ENCODE measurements around the gene LPAR5. TPM values are rescaled to one million over a fixed set of nuclear protein-coding genes. Genes with fewer than 3 reads are reported as not detected.
"Not testable (repeated sequence)": the region's sequence is repeated elsewhere in the genome, so short reads cannot be mapped to it uniquely, and the experiment has no call there.

Gene LPAR5
- total and polyA plus RNA-seq, 2 experiments from 2014 or later: 0.60 to 2.0 TPM

GRCh38 chr12:6592087-6592486, 43.7 kb downstream of the LPAR5 start:
- TF ChIP-seq, protein P1, sequence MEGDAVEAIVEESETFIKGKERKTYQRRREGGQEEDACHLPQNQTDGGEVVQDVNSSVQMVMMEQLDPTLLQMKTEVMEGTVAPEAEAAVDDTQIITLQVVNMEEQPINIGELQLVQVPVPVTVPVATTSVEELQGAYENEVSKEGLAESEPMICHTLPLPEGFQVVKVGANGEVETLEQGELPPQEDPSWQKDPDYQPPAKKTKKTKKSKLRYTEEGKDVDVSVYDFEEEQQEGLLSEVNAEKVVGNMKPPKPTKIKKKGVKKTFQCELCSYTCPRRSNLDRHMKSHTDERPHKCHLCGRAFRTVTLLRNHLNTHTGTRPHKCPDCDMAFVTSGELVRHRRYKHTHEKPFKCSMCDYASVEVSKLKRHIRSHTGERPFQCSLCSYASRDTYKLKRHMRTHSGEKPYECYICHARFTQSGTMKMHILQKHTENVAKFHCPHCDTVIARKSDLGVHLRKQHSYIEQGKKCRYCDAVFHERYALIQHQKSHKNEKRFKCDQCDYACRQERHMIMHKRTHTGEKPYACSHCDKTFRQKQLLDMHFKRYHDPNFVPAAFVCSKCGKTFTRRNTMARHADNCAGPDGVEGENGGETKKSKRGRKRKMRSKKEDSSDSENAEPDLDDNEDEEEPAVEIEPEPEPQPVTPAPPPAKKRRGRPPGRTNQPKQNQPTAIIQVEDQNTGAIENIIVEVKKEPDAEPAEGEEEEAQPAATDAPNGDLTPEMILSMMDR (IDR thresholded peaks at IDR 0.05; ENCODE audit: poor library complexity): no peak
- no peak for TF ChIP-seq EZH2 (IDR thresholded peaks at IDR 0.05; ENCODE audit: borderline replicate concordance)
- TF ChIP-seq EZH2phosphoT487 (IDR thresholded peaks at IDR 0.05; ENCODE audit: low read depth, severe bottlenecking, unreplicated experiment): no peak
- Histone ChIP-seq H3K9me2 (replicated peaks; ENCODE audit: insufficient read depth) (no peaks in the 10 kb centered on the region), H3K9me3 (ENCODE audit: low read depth) (no peaks in the 10 kb centered on the region), H3K4me2 (no peak overlapping the region), H2AFZ (no peak overlapping the region), H3K27me3 (no peaks in the 10 kb centered on the region), H3K4me1 (ENCODE audit: insufficient read depth) (no peaks in the 10 kb centered on the region), H3K4me3 (no peak overlapping the region), H3K27ac (no peak overlapping the region), H3K79me2 (peaks cover 19% of the 10 kb centered on the region), H3K36me3 (replicated peaks; ENCODE audit: insufficient read depth, low read depth) (no peaks in the 10 kb centered on the region), H4K20me1 (ENCODE audit: insufficient read depth, poor library complexity, severe bottlenecking) (peaks cover 5% of the 10 kb centered on the region)
- 94% methylated on average over 8 of the region's 8 CpGs for WGBS (ENCODE audit: low lambda C conversion rate, missing lambda C conversion rate)
- DNase-seq (ENCODE audit: low spot score): no peak

- not testable (repeated sequence) for H3K9me2 ChIP-seq (replicated peaks; ENCODE audit: insufficient read depth); H3K79me2 ChIP-seq; H3K4me3 ChIP-seq; DNase-seq (ENCODE audit: low spot score); H2AFZ ChIP-seq; H3K27ac ChIP-seq; H3K36me3 ChIP-seq (replicated peaks; ENCODE audit: insufficient read depth, low read depth); H3K4me1 ChIP-seq (ENCODE audit: insufficient read depth); H3K4me2 ChIP-seq; H3K27me3 ChIP-seq; H3K9me3 ChIP-seq (ENCODE audit: low read depth)
- 97% methylated on average over 8 of the region's 8 CpGs for WGBS (ENCODE audit: low lambda C conversion rate, missing lambda C conversion rate)
- H4K20me1 ChIP-seq (ENCODE audit: insufficient read depth, poor library complexity, severe bottlenecking): peaks cover 12% of the 10 kb centered on the region
These were observed 49.2 kb downstream of the LPAR5 start for GRCh38 chr12:6586569-6586968.

DNA sequence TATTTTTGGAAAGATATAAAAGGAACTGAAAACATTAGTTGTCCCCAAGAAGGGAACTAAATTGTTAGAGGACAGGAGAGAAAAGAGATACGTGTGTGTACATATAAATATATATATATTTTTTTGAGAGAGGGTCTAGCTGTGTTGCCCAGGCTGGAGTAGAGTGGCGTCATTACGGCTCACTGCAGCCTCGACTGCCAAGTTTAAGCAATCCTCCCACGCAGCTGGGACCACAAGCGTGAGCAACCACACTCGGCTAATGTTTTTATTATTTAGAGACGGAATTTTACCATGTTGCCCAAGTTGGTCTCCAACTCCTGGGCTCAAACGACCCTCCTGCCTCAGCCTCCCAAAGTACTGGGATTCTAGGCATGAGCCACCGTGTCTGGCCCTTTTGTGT, 51.5 kb downstream of the LPAR5 start:
- Histone ChIP-seq H4K20me1 (ENCODE audit: insufficient read depth, poor library complexity, severe bottlenecking) (peaks cover 12% of the 10 kb centered on the region), H3K79me2 (peaks cover 9% of the 10 kb centered on the region), H3K9me2 (replicated peaks; ENCODE audit: insufficient read depth) (no peaks in the 10 kb centered on the region), H3K36me3 (replicated peaks; ENCODE audit: insufficient read depth, low read depth) (no peaks in the 10 kb centered on the region), H2AFZ (no peak overlapping the region), H3K4me2 (no peak overlapping the region), H3K27me3 (no peaks in the 10 kb centered on the region), H3K4me3 (no peak overlapping the region), H3K27ac (no peak overlapping the region), H3K4me1 (ENCODE audit: insufficient read depth) (no peaks in the 10 kb centered on the region), H3K9me3 (ENCODE audit: low read depth) (no peaks in the 10 kb centered on the region)
- WGBS (ENCODE audit: low lambda C conversion rate, missing lambda C conversion rate): 97% methylated on average over 10 of the region's 10 CpGs
- no peak for DNase-seq (ENCODE audit: low spot score)
- TF ChIP-seq EZH2 (IDR thresholded peaks at IDR 0.05; ENCODE audit: borderline replicate concordance) (no peak), EZH2phosphoT487 (IDR thresholded peaks at IDR 0.05; ENCODE audit: low read depth, severe bottlenecking, unreplicated experiment) (no peak)
- TF ChIP-seq, protein P1 (IDR thresholded peaks at IDR 0.05; ENCODE audit: poor library complexity): no peak

DNA sequence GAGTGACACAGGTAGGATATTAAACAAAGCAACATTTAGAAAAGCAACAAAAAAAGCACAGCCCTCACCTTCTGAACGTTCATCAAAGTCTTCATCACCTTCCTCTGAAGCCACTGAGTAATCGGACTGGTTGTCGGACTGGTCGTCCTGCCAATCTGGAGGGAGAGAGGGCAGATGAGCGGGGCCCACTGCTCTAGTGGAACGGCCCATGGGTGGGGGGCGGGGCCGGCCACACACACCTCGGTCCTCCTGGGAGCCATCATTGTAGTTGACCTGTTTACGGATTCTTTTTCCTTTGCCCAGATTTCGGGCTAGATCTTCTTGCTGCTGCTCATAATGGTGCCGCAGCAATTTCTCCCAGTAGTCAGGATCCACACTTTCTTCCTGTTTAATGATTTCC, 52.8 kb downstream of the LPAR5 start:
- peaks cover 6% of the 10 kb centered on the region for H3K79me2 ChIP-seq
- no peak overlapping the region for H3K4me3 ChIP-seq
- no peak overlapping the region for H2AFZ ChIP-seq
- TF ChIP-seq EZH2phosphoT487 (IDR thresholded peaks at IDR 0.05; ENCODE audit: low read depth, severe bottlenecking, unreplicated experiment) (no peak), EZH2 (IDR thresholded peaks at IDR 0.05; ENCODE audit: borderline replicate concordance) (no peak)
- TF ChIP-seq, protein P1 (IDR thresholded peaks at IDR 0.05; ENCODE audit: poor library complexity): no peak
- no peaks in the 10 kb centered on the region for H3K27me3 ChIP-seq
- H3K4me2 ChIP-seq: no peak overlapping the region
- H4K20me1 ChIP-seq (ENCODE audit: insufficient read depth, poor library complexity, severe bottlenecking): peaks cover 12% of the 10 kb centered on the region
- H3K9me3 ChIP-seq (ENCODE audit: low read depth): no peaks in the 10 kb centered on the region
- no peak for DNase-seq (ENCODE audit: low spot score)
- H3K4me1 ChIP-seq (ENCODE audit: insufficient read depth): no peaks in the 10 kb centered on the region
- WGBS (ENCODE audit: low lambda C conversion rate, missing lambda C conversion rate): 97% methylated on average over 12 of the region's 12 CpGs
- no peak overlapping the region for H3K27ac ChIP-seq
- no peaks in the 10 kb centered on the region for H3K9me2 ChIP-seq (replicated peaks; ENCODE audit: insufficient read depth)
- no peaks in the 10 kb centered on the region for H3K36me3 ChIP-seq (replicated peaks; ENCODE audit: insufficient read depth, low read depth)
